ENCODE data around the gene ATG16L2.

DNA sequence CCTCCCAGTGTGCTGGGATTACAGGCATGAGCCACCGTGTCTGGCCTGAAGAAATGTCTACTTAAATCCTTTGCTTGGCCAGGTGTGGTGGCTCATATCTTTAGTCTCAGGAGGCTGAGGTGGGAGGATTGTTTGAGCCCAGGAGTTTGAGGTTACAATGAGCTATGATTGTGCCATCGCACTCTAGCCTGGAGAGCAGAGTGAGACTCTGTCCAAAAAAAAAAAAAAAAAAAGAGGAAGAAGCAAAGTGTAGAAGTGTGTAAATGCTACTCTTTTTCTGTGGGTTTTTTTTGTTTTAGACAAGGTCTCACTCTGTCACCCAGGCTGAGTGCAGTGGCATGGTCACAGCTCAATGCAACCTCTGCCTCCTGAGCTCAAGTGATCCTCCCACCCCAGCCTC, 6.4 kb upstream of the ATG16L2 start:
- TF ChIP-seq SMC3 (conservative IDR thresholded peaks at IDR 0.05; ENCODE audit: poor library complexity) (no peak), EP300 (conservative IDR thresholded peaks at IDR 0.05; ENCODE audit: poor library complexity, severe bottlenecking) (no peak), REST (IDR thresholded peaks at IDR 0.05; ENCODE audit: borderline replicate concordance) (no peak)
- TF ChIP-seq, protein P1, sequence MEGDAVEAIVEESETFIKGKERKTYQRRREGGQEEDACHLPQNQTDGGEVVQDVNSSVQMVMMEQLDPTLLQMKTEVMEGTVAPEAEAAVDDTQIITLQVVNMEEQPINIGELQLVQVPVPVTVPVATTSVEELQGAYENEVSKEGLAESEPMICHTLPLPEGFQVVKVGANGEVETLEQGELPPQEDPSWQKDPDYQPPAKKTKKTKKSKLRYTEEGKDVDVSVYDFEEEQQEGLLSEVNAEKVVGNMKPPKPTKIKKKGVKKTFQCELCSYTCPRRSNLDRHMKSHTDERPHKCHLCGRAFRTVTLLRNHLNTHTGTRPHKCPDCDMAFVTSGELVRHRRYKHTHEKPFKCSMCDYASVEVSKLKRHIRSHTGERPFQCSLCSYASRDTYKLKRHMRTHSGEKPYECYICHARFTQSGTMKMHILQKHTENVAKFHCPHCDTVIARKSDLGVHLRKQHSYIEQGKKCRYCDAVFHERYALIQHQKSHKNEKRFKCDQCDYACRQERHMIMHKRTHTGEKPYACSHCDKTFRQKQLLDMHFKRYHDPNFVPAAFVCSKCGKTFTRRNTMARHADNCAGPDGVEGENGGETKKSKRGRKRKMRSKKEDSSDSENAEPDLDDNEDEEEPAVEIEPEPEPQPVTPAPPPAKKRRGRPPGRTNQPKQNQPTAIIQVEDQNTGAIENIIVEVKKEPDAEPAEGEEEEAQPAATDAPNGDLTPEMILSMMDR (IDR thresholded peaks at IDR 0.05; ENCODE audit: poor library complexity, severe bottlenecking), result no peak
